Liver (tissue), 3 donors: ENCODE measurements around the gene KCNJ4.

Experiments used
- FOXA1 ChIP-seq: IDR thresholded peaks from 2 replicates; pipeline ENCODE4 v1.6.1; 2016; ENCODE audit warnings: antibody characterized with exemption
- HNF4A ChIP-seq, 2 donors: conservative IDR thresholded peaks; 2 replicates each; pipeline ENCODE4 v1.6.1; 2016; ENCODE audit warnings: antibody characterized with exemption in 2 of 2, mild to moderate bottlenecking in 2 of 2
- JUND ChIP-seq, 2 donors: IDR thresholded peaks; 2 replicates each; pipeline ENCODE4 v1.6.1; 2016; ENCODE audit warnings: antibody characterized with exemption in 2 of 2
- TAF1 ChIP-seq: conservative IDR thresholded peaks from 2 replicates; pipeline ENCODE4 v1.6.1; 2016; ENCODE audit warnings: antibody characterized with exemption, mild to moderate bottlenecking
- TF ChIP-seq, protein P1 (sequence below): fragments of 150-350 bp; IDR thresholded peaks from 2 replicates; pipeline ENCODE4 v1.5.1; 2017; ENCODE audit warnings: improper control_type of control experiment, low read depth, low read length; ENCODE audit not compliant: missing input control
- TF ChIP-seq, protein P2 (sequence below): IDR thresholded peaks from 2 replicates; pipeline ENCODE4 v1.6.1; 2016; ENCODE audit warnings: antibody characterized with exemption
- donor health status: healthy.
- donor health status: healthy.

DNA sequence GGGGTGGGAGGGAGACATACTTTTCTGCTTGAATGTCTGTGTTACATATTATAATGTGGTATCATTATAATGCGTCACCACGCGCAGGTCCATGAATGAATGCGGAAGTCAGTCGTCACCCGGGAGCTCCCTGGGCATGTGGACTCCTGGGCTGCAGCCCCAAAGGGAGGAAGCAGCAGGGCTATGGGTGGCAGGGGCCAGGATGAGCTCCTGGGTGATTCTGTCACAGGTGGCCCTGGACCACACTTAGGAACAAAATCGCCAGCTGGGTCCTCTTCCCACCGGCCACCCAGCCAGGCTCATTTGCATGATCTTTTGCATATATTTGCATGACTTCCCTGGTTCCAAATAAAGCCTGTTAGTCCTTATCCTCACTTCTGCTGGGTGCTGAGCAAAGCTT lies 51.2 kb downstream of the KCNJ4 start:
- TF ChIP-seq, protein P1, sequence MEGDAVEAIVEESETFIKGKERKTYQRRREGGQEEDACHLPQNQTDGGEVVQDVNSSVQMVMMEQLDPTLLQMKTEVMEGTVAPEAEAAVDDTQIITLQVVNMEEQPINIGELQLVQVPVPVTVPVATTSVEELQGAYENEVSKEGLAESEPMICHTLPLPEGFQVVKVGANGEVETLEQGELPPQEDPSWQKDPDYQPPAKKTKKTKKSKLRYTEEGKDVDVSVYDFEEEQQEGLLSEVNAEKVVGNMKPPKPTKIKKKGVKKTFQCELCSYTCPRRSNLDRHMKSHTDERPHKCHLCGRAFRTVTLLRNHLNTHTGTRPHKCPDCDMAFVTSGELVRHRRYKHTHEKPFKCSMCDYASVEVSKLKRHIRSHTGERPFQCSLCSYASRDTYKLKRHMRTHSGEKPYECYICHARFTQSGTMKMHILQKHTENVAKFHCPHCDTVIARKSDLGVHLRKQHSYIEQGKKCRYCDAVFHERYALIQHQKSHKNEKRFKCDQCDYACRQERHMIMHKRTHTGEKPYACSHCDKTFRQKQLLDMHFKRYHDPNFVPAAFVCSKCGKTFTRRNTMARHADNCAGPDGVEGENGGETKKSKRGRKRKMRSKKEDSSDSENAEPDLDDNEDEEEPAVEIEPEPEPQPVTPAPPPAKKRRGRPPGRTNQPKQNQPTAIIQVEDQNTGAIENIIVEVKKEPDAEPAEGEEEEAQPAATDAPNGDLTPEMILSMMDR: no peak
- TF ChIP-seq TAF1 (no peak), FOXA1 (no peak), HNF4A (conservative IDR thresholded peaks at IDR 0.05) (no peak), JUND (IDR thresholded peaks at IDR 0.05) (no peak)
- TF ChIP-seq, protein P2, sequence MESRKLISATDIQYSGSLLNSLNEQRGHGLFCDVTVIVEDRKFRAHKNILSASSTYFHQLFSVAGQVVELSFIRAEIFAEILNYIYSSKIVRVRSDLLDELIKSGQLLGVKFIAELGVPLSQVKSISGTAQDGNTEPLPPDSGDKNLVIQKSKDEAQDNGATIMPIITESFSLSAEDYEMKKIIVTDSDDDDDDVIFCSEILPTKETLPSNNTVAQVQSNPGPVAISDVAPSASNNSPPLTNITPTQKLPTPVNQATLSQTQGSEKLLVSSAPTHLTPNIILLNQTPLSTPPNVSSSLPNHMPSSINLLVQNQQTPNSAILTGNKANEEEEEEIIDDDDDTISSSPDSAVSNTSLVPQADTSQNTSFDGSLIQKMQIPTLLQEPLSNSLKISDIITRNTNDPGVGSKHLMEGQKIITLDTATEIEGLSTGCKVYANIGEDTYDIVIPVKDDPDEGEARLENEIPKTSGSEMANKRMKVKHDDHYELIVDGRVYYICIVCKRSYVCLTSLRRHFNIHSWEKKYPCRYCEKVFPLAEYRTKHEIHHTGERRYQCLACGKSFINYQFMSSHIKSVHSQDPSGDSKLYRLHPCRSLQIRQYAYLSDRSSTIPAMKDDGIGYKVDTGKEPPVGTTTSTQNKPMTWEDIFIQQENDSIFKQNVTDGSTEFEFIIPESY: no peak
